Lower leg skin (tissue), 4 donors: Measurements from ENCODE around the gene EPHA5. TPM values are rescaled to one million over a fixed set of nuclear protein-coding genes. Genes with fewer than 3 reads are reported as not detected.
"Not testable (repeated sequence)": the region's sequence is repeated elsewhere in the genome, so short reads cannot be mapped to it uniquely, and the experiment has no call there.

ENCODE experiments used
- DNase-seq, 2 donors: peaks; one replicate each; pipeline ENCODE4 v3.0.0-alpha.2; 2019; ENCODE audit warnings: low spot score in 2 of 2
- H3K4me3 ChIP-seq: fragments of 200-600 bp; sonication (generic); 2 replicates; pipeline ENCODE4 v1.5.1; 2017; ENCODE audit warnings: mild to moderate bottlenecking, low read depth; ENCODE audit not compliant: poor library complexity, severe bottlenecking
- CTCF ChIP-seq, 3 donors: fragments of 450-650 bp; IDR thresholded peaks; one replicate each; pipeline ENCODE4 v1.5.1; 2016; ENCODE audit warnings: antibody characterized with exemption in 3 of 3, mild to moderate bottlenecking in 3 of 3, moderate library complexity in 2 of 3
- POLR2A ChIP-seq, 2 donors: fragments of 450-650 bp; IDR thresholded peaks; one replicate each; pipeline ENCODE4 v1.6.1; 2016 to 2017; ENCODE audit warnings: antibody characterized with exemption in 2 of 2, mild to moderate bottlenecking in 1 of 2, moderate library complexity in 1 of 2
- WGBS, 2 donors: methylation state at CpG; one replicate each; pipeline ENCODE4 v1.1.5; 2018; 5-methylcytosine and 5-hydroxymethylcytosine counted together
- intact Hi-C: fragments of 100-400 bp; cut with DNase I; formaldehyde crosslinking; loops from one replicate; pipeline ENCODE4 v1.15.0; 2023; ENCODE audit warnings: low total_unique reads
- total RNA-seq, 4 donors: library from RNA; depleted of rRNA; stranded (reverse); fragments of >200 nt; gene quantifications; one replicate each; pipeline ENCODE4 v1.1.0, GENCODE V29; 2016

The EPHA5 gene
- total RNA-seq, 4 donors from 2014 or later: 0.34 to 0.63 (median 0.51) TPM

- no peak for DNase-seq
- no peak overlapping the region for H3K4me3 ChIP-seq
- intact Hi-C loops: no loop called here
- TF ChIP-seq CTCF (IDR thresholded peaks at IDR 0.05): no peak
- TF ChIP-seq POLR2A (IDR thresholded peaks at IDR 0.05): no peak
- 67 to 72% methylated on average over 4 of the region's 4 CpGs for WGBS, 2 donors
These were observed 329.7 kb downstream of the EPHA5 start for GRCh38 chr4:65340382-65341109.

- TF ChIP-seq CTCF (IDR thresholded peaks at IDR 0.05) (no peak), POLR2A (IDR thresholded peaks at IDR 0.05) (no peak)
- intact Hi-C loops: no loop called here
- DNase-seq: no peak
- no peak overlapping the region for H3K4me3 ChIP-seq
- 78 to 88% methylated on average over 1 of the region's 1 CpG for WGBS, 2 donors
These were observed 332.9 kb downstream of the EPHA5 start for GRCh38 chr4:65337371-65337770.

GRCh38 chr4:65336465-65336864, 333.8 kb downstream of the EPHA5 start:
- H3K4me3 ChIP-seq: no peak overlapping the region
- no peak for TF ChIP-seq CTCF (IDR thresholded peaks at IDR 0.05)
- TF ChIP-seq POLR2A (IDR thresholded peaks at IDR 0.05): no peak
- DNase-seq: no peak
- intact Hi-C loops: no loop called here
- 50 to 57% methylated on average over 1 of the region's 1 CpG for whole genome bisulfite sequencing, 2 donors

- H3K4me3 ChIP-seq: no peak overlapping the region
- intact Hi-C loops: no loop called here
- no peak for TF ChIP-seq CTCF (IDR thresholded peaks at IDR 0.05)
- TF ChIP-seq POLR2A (IDR thresholded peaks at IDR 0.05): no peak
- no peak for DNase-seq
- 70 to 71% methylated on average over 4 of the region's 4 CpGs for WGBS, 2 donors
These were observed 353.8 kb downstream of the EPHA5 start for GRCh38 chr4:65316534-65316933.

- TF ChIP-seq CTCF (IDR thresholded peaks at IDR 0.05): no peak
- TF ChIP-seq POLR2A (IDR thresholded peaks at IDR 0.05): no peak
- intact Hi-C loops: no loop called here
- WGBS, 2 donors: 79 to 88% methylated on average over 3 of the region's 3 CpGs
- DNase-seq: no peak
- H3K4me3 ChIP-seq: no peak overlapping the region
These were observed 359.2 kb downstream of the EPHA5 start for GRCh38 chr4:65311120-65311519.

- 76 to 82% methylated on average over 1 of the region's 1 CpG for WGBS, 2 donors
- intact Hi-C loops: no loop called here
- TF ChIP-seq CTCF (IDR thresholded peaks at IDR 0.05) (no peak), POLR2A (IDR thresholded peaks at IDR 0.05) (no peak)
- H3K4me3 ChIP-seq: no peak overlapping the region
- no peak for DNase-seq
These were observed 359.7 kb downstream of the EPHA5 start for GRCh38 chr4:65310586-65310985.

GRCh38 chr4:65308626-65309025, 361.7 kb downstream of the EPHA5 start:
- DNase-seq, H3K4me3 ChIP-seq, intact Hi-C loops: not testable (repeated sequence)
- WGBS, 2 donors: 91 to 97% methylated on average over 8 of the region's 8 CpGs
